ENCODE results near the gene STRADA. TPM values are rescaled to one million over a fixed set of nuclear protein-coding genes. Genes with fewer than 3 reads are reported as not detected.

STRADA gene
- total RNA-seq, 2 donors from 2014 or later, result 15.6 to 19.9 TPM

DNA sequence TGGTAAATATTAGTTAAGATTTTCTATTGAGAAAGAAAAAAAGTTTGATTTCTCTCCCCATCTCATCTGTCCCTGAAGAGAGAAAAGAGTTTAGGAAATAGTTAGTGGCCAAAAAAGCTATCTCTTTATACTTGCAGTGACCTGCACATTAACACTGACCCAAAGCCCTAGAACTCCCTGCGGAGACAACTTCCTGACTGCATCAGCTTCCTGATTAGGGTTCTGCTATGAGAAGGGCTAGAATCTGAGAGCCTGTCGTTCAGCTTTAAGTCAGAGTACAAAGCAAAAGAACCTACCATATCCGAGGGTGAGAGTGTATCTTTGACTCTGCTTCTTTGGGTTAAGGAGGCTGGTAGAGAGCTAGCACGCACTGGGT is 66.4 kb downstream of the STRADA start:
- peak overlapping the region; percentile 10 for H3K4me3 ChIP-seq
- peak overlapping the region; percentile 51 to 66 for H3K9ac ChIP-seq (ENCODE audit: low read depth in 2 of 2, low read length in 2 of 2)
- H3K9me3 ChIP-seq, result no peaks in the 10 kb centered on the region
- peaks cover 11% of the 10 kb centered on the region for H3K4me1 ChIP-seq
- H3K27me3 ChIP-seq, result no peaks in the 10 kb centered on the region
- TF ChIP-seq, protein P1, sequence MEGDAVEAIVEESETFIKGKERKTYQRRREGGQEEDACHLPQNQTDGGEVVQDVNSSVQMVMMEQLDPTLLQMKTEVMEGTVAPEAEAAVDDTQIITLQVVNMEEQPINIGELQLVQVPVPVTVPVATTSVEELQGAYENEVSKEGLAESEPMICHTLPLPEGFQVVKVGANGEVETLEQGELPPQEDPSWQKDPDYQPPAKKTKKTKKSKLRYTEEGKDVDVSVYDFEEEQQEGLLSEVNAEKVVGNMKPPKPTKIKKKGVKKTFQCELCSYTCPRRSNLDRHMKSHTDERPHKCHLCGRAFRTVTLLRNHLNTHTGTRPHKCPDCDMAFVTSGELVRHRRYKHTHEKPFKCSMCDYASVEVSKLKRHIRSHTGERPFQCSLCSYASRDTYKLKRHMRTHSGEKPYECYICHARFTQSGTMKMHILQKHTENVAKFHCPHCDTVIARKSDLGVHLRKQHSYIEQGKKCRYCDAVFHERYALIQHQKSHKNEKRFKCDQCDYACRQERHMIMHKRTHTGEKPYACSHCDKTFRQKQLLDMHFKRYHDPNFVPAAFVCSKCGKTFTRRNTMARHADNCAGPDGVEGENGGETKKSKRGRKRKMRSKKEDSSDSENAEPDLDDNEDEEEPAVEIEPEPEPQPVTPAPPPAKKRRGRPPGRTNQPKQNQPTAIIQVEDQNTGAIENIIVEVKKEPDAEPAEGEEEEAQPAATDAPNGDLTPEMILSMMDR (IDR thresholded peaks at IDR 0.05), result no peak
- peak overlapping the region; percentile 95 for H3K27ac ChIP-seq
- intact Hi-C loops (cut with DNase I), result no loop called here
- DNase-seq, result no peak
- H3K36me3 ChIP-seq, result no peaks in the 10 kb centered on the region

DNA sequence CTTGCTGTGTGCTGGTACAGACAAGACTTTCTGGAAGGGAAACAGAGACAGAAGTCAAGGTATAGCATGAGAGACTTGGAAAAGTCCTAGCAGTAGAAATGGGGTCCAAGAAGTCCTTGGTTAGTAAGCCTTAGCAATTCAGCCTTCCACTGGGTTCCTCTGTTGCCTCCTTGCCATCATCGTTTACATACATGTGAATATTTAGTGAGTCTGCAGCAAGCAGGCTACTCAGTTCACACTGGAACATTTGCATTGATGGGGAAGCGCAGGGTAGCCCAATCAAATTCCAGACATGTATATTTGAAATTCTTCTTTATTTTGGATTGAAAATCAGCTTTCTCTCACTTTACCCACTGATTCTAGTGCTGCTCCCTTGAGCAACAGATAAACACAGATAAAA is 68.7 kb downstream of the STRADA start:
- no peak overlapping the region for H3K4me3 ChIP-seq
- peaks cover 11% of the 10 kb centered on the region for H3K4me1 ChIP-seq
- no peaks in the 10 kb centered on the region for H3K27me3 ChIP-seq
- no peak overlapping the region for H3K27ac ChIP-seq
- no peaks in the 10 kb centered on the region for H3K36me3 ChIP-seq
- TF ChIP-seq, protein P1 (IDR thresholded peaks at IDR 0.05), result no peak
- DNase-seq, result no peak
- no peak overlapping the region for H3K9ac ChIP-seq (ENCODE audit: low read depth in 2 of 2, low read length in 2 of 2)
- intact Hi-C loops (cut with DNase I), result no loop called here
- H3K9me3 ChIP-seq, result no peaks in the 10 kb centered on the region

DNA sequence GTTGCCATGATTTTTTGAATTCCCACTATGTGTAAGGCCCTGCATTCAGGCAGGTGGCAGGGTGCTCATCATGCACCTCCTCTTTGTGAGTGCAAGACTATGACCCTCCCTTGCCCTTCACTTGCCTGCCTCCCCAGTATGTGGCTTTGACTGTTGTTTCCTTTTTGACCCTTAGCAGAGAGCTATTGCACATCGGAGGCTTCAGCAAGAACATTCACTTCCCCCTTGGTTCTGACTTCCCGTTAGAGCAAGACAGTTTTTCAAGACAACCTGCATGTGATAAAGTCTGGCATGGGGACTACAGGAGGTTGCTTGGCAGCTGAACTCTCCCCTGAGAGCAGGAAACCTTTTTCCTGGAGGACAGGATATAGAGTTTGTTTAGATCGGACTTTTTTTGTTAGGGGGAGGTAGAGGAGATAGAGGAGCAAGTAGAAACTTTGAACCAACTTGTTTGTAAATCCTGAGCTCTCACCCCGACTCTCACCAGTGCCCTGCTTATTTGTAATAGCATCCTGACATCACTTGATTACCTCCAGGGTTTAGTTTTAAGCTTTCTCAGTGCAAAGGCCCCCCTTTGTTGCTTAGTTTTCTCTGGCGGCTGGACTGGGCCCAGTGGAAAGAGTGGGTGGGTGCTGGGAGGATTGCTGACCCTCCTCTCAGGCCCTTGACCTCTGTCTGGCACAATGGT is 75.9 kb downstream of the STRADA start:
- intact Hi-C loops (cut with DNase I), result no loop called here
- TF ChIP-seq, protein P1 (IDR thresholded peaks at IDR 0.05), result no peak
- no peak overlapping the region for H3K4me3 ChIP-seq
- no peak overlapping the region for H3K27ac ChIP-seq
- H3K27me3 ChIP-seq, result no peaks in the 10 kb centered on the region
- no peaks in the 10 kb centered on the region for H3K36me3 ChIP-seq
- DNase-seq, result no peak
- no peaks in the 10 kb centered on the region for H3K4me1 ChIP-seq
- H3K9ac ChIP-seq (ENCODE audit: low read depth in 2 of 2, low read length in 2 of 2), result no peak overlapping the region
- H3K9me3 ChIP-seq, result no peaks in the 10 kb centered on the region

DNA sequence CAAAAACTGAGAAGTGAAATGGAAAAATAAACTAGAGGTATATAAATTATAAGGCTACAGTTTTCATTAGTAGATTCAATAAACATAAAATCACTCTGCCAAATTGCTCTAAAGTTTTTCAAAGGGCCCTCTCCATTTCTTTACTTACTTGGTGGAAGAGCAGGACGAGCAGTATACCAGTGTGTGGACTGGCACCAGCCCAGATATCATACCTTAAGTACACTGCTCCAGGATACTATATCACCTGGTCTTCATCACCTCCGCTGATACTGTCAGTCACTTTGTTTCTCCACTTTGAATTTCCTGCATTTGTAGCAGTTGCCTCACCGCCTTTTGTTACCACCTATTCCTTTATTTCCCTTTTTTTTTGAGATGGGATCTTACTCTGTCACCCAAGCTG is 81.7 kb downstream of the STRADA start:
- TF ChIP-seq, protein P1 (IDR thresholded peaks at IDR 0.05), result no peak
- H3K4me3 ChIP-seq, result no peak overlapping the region
- no peak overlapping the region for H3K27ac ChIP-seq
- H3K9ac ChIP-seq (ENCODE audit: low read depth in 2 of 2, low read length in 2 of 2), result no peak overlapping the region
- intact Hi-C loops (cut with DNase I), result no loop called here
- H3K36me3 ChIP-seq, result peaks cover 6% of the 10 kb centered on the region
- no peak for DNase-seq
- no peaks in the 10 kb centered on the region for H3K9me3 ChIP-seq
- H3K27me3 ChIP-seq, result no peaks in the 10 kb centered on the region
- no peaks in the 10 kb centered on the region for H3K4me1 ChIP-seq

DNA sequence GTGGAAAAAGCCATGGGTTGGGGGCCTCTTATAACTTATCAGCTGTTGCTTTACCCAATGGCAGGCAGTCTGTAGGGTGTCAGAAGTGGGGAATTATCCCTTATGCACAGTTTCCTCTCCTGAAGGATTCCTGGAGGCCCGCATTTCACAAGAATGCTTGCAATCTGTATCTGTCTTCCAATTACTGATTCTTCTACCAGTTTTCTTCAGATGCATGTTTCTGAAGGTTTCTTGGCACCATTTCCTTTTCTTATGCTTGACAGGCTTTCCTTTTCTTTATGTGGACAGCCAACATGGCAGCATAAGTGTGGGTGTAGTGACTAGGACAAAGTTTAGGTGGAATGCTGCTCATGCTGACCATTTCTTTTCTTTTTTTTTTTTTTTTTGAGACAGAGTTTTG is 83.2 kb downstream of the STRADA start:
- H3K4me1 ChIP-seq, result no peaks in the 10 kb centered on the region
- H3K36me3 ChIP-seq, result peaks cover 6% of the 10 kb centered on the region
- no peaks in the 10 kb centered on the region for H3K9me3 ChIP-seq
- intact Hi-C loops (cut with DNase I), result no loop called here
- no peak overlapping the region for H3K4me3 ChIP-seq
- no peaks in the 10 kb centered on the region for H3K27me3 ChIP-seq
- TF ChIP-seq, protein P1 (IDR thresholded peaks at IDR 0.05), result no peak
- H3K9ac ChIP-seq (ENCODE audit: low read depth in 2 of 2, low read length in 2 of 2), result no peak overlapping the region
- DNase-seq, result no peak
- H3K27ac ChIP-seq, result no peak overlapping the region

Data from colonic mucosa (tissue), 4 donors.